CD14-positive monocyte (primary cell): Measurements from ENCODE around the gene PON2. TPM values are rescaled to one million over a fixed set of nuclear protein-coding genes. Genes with fewer than 3 reads are reported as not detected.

Source experiments
- DNase-seq, 3 donors: peaks; one replicate each; pipeline ENCODE4 v3.0.0-alpha.2; 2011 to 2022
- H2AFZ ChIP-seq: 2 replicates; pipeline ENCODE4 v1.6.0; 2012; ENCODE audit warnings: mild to moderate bottlenecking, low read depth, low read length, inconsistent platforms; ENCODE audit not compliant: insufficient read depth, poor library complexity, severe bottlenecking
- H3K27ac ChIP-seq, 2 donors: 1 replicate in 1 of 2; 2 replicates in 1 of 2; pipeline ENCODE4 v1.5.1; 2012 to 2013; ENCODE audit warnings: low read length in 2 of 2, control low read depth in 1 of 2, inconsistent platforms in 1 of 2, low read depth in 1 of 2, mild to moderate bottlenecking in 1 of 2
- H3K27me3 ChIP-seq, 2 donors: one replicate each; pipeline versions ENCODE4 v1.6.0 to v1.6.1; 2011 to 2013; ENCODE audit warnings: low read length in 2 of 2; ENCODE audit not compliant: control insufficient read depth in 2 of 2, insufficient read depth in 2 of 2
- H3K36me3 ChIP-seq, 2 donors: replicated peaks in 1 of 2; 1 replicate in 1 of 2; 2 replicates in 1 of 2; pipeline versions ENCODE4 v1.5.1 to v1.6.1; 2012 to 2013; ENCODE audit warnings: low read length in 2 of 2, control low read depth in 1 of 2, inconsistent platforms in 1 of 2, mild to moderate bottlenecking in 1 of 2; ENCODE audit not compliant: insufficient read depth in 2 of 2, control insufficient read depth in 1 of 2
- H3K4me1 ChIP-seq, 2 donors: 1 replicate in 1 of 2; 2 replicates in 1 of 2; pipeline versions ENCODE4 v1.5.1 to v1.6.1; 2012 to 2013; ENCODE audit warnings: low read length in 2 of 2, control low read depth in 1 of 2, inconsistent platforms in 1 of 2, mild to moderate bottlenecking in 1 of 2, moderate library complexity in 1 of 2; ENCODE audit not compliant: insufficient read depth in 2 of 2, control insufficient read depth in 1 of 2
- H3K4me2 ChIP-seq: replicated peaks from 2 replicates; pipeline ENCODE3; 2012; ENCODE audit warnings: low read length, moderate library complexity, mild to moderate bottlenecking; ENCODE audit not compliant: poor library complexity, severe bottlenecking; ENCODE audit errors: extremely low read depth
- H3K4me3 ChIP-seq, 3 experiments: fragments of 200-600 bp in 1 of 3; sonication (generic) in 1 of 3; replicated peaks in 1 of 3; 1 replicate in 2 of 3; 2 replicates in 1 of 3; pipeline ENCODE4 v1.5.1; 2011 to 2013; ENCODE audit warnings: low read length in 3 of 3, mild to moderate bottlenecking in 3 of 3, control low read depth in 2 of 3, low read depth in 2 of 3, inconsistent platforms in 1 of 3, moderate library complexity in 1 of 3
- H3K79me2 ChIP-seq: 2 replicates; pipeline ENCODE4 v1.6.0; 2012; ENCODE audit warnings: mild to moderate bottlenecking, control low read depth, inconsistent platforms, low read length, moderate library complexity; ENCODE audit not compliant: insufficient read depth
- H3K9ac ChIP-seq: 2 replicates; pipeline ENCODE4 v1.6.0; 2017; ENCODE audit warnings: low read length, mild to moderate bottlenecking; ENCODE audit not compliant: insufficient read depth, poor library complexity, severe bottlenecking
- H3K9me3 ChIP-seq, 2 donors: replicated peaks in 1 of 2; 1 replicate in 1 of 2; 2 replicates in 1 of 2; pipeline versions ENCODE4 v1.5.1 to v1.6.1; 2012 to 2013; ENCODE audit warnings: low read length in 2 of 2, control low read depth in 1 of 2; ENCODE audit not compliant: control insufficient read depth in 1 of 2, insufficient read depth in 1 of 2
- H4K20me1 ChIP-seq: 2 replicates; pipeline ENCODE4 v1.6.0; 2012; ENCODE audit warnings: mild to moderate bottlenecking, low read length, control low read depth, moderate library complexity; ENCODE audit not compliant: insufficient read depth
- H3K27ac Mint-ChIP-seq, 7 donors: one replicate each; pipeline ENCODE4 v1.8.0; 2020; ENCODE audit warnings: mild to moderate bottlenecking in 7 of 7, mixed read lengths in 7 of 7, moderate library complexity in 6 of 7, inconsistent platforms in 2 of 7
- H3K27me3 Mint-ChIP-seq, 3 donors: one replicate each; pipeline ENCODE4 v1.8.0; 2021 to 2022; ENCODE audit warnings: low read depth in 3 of 3, mild to moderate bottlenecking in 3 of 3, mixed read lengths in 3 of 3, moderate library complexity in 3 of 3, inconsistent platforms in 1 of 3
- H3K36me3 Mint-ChIP-seq, 2 donors: one replicate each; pipeline ENCODE4 v1.8.0; 2020; ENCODE audit warnings: mixed read lengths in 2 of 2, inconsistent platforms in 1 of 2, mild to moderate bottlenecking in 1 of 2
- H3K4me1 Mint-ChIP-seq: one replicate; pipeline ENCODE4 v1.8.0; 2020; ENCODE audit warnings: mild to moderate bottlenecking, mixed read lengths
- H3K4me3 Mint-ChIP-seq, 2 donors: one replicate each; pipeline ENCODE4 v1.8.0; 2020; ENCODE audit warnings: mild to moderate bottlenecking in 2 of 2, mixed read lengths in 2 of 2, moderate library complexity in 1 of 2
- H3K9me3 Mint-ChIP-seq, 7 donors: one replicate each; pipeline ENCODE4 v1.8.0; 2020 to 2022; ENCODE audit warnings: mixed read lengths in 7 of 7, mild to moderate bottlenecking in 6 of 7, moderate library complexity in 6 of 7, inconsistent platforms in 2 of 7
- WGBS: methylation state at CpG from one replicate; pipeline ENCODE4 v1.1.5; 2013; ENCODE audit warnings: missing lambda C conversion rate; ENCODE audit not compliant: insufficient coverage; 5-methylcytosine and 5-hydroxymethylcytosine counted together
- intact Hi-C, 2 donors: fragments of 100-400 bp; cut with micrococcal nuclease; formaldehyde crosslinking; loops; one replicate each; pipeline versions ENCODE4 v1.15.0 to v1.15.1; 2023
- polyA plus RNA-seq, 3 donors: library from polyadenylated mRNA; depleted of rRNA in 1 of 3; unstranded in 2 of 3; stranded (reverse) in 1 of 3; fragments of 300-500 nt in 2 of 3; fragments of >200 nt in 1 of 3; fragmentation: Illumina TruSeq in 2 of 3; gene quantifications; 1 replicate in 2 of 3; 2 replicates in 1 of 3; pipeline ENCODE4 v1.2.3, GENCODE V29; 2012 to 2021
- TF ChIP-seq, protein P1 (sequence below): fragments of 200-600 bp; IDR thresholded peaks from one replicate; pipeline ENCODE4 v1.8.0; 2022; ENCODE audit warnings: antibody characterized with exemption, mild to moderate bottlenecking

Gene PON2
- polyA plus RNA-seq, 3 donors: 11.5 to 14.7 (median 14.4) TPM

DNA sequence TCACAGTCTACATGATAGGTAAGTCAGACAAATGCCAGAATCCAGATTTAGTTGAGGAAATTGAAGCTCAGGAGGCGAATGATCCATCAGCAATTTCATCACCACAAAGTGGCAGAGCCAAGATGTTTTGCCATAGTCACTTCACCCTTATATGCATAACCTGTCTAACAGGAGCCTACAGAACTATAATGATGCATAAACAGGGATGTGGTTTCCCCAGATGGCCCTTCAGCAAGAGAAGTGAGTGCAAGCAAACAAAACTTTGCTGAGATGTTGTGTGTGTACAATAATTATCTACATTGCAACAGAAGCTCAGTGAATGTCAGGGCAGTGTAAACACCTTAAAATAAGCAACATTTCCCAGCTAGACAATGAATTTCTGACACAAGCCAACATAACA is 67.2 kb downstream of the PON2 start:
- Mint-ChIP-seq H3K27me3 (peaks cover 0 to 4% (median 0%) of the 10 kb centered on the region in 3 donors), H3K36me3 (no peaks in the 10 kb centered on the region), H3K4me1 (no peaks in the 10 kb centered on the region), H3K27ac (no peak overlapping the region), H3K9me3 (peaks cover 0 to 2% (median 0%) of the 10 kb centered on the region in 7 donors), H3K4me3 (no peak overlapping the region)
- Histone ChIP-seq H3K4me2 (no peak overlapping the region), H3K4me3 (no peak overlapping the region), H3K4me1 (no peaks in the 10 kb centered on the region), H3K36me3 (no peaks in the 10 kb centered on the region), H3K9me3 (no peaks in the 10 kb centered on the region), H3K27ac (no peak overlapping the region), H3K79me2 (no peaks in the 10 kb centered on the region), H3K27me3 (no peaks in the 10 kb centered on the region), H2AFZ (no peak overlapping the region), H4K20me1 (no peaks in the 10 kb centered on the region), H3K9ac (no peak overlapping the region)
- no peak for DNase-seq
- WGBS: no CpG with 5 or more reads among the region's 1 CpG
- TF ChIP-seq, protein P1, sequence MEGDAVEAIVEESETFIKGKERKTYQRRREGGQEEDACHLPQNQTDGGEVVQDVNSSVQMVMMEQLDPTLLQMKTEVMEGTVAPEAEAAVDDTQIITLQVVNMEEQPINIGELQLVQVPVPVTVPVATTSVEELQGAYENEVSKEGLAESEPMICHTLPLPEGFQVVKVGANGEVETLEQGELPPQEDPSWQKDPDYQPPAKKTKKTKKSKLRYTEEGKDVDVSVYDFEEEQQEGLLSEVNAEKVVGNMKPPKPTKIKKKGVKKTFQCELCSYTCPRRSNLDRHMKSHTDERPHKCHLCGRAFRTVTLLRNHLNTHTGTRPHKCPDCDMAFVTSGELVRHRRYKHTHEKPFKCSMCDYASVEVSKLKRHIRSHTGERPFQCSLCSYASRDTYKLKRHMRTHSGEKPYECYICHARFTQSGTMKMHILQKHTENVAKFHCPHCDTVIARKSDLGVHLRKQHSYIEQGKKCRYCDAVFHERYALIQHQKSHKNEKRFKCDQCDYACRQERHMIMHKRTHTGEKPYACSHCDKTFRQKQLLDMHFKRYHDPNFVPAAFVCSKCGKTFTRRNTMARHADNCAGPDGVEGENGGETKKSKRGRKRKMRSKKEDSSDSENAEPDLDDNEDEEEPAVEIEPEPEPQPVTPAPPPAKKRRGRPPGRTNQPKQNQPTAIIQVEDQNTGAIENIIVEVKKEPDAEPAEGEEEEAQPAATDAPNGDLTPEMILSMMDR: no peak
- intact Hi-C loops: no loop called here

DNA sequence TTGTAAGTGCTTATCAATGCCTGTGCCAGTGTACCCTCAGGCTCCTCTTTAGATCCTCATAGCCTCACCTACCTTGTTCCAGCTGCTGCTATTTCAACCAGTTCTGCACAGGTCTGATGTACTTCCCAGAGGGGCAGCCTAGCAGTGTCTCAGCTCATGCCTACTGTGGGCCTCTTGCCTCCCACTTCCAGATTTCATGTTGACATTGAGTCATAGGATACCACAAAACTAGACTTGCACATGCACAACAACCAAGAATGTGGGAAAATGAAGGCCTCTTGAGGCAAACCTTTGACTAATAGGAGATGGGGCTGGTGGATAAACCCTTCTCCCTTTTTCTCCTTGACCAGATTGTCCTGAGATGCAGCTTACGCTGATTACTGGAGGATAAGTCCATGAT is 69.7 kb downstream of the PON2 start:
- H3K9ac ChIP-seq: no peak overlapping the region
- DNase-seq: no peak
- no peaks in the 10 kb centered on the region for H3K27me3 ChIP-seq
- peaks cover 0 to 4% (median 0%) of the 10 kb centered on the region in 3 donors for H3K27me3 Mint-ChIP-seq
- H3K4me2 ChIP-seq: no peak overlapping the region
- TF ChIP-seq, protein P1: no peak
- H3K79me2 ChIP-seq: no peaks in the 10 kb centered on the region
- 100% methylated on average over 1 of the region's 1 CpG for WGBS
- no peak overlapping the region for H3K27ac Mint-ChIP-seq
- no peaks in the 10 kb centered on the region for H4K20me1 ChIP-seq
- no peaks in the 10 kb centered on the region for H3K4me1 Mint-ChIP-seq
- peaks cover 0 to 2% (median 0%) of the 10 kb centered on the region in 7 donors for H3K9me3 Mint-ChIP-seq
- no peaks in the 10 kb centered on the region for H3K36me3 ChIP-seq
- H3K36me3 Mint-ChIP-seq: no peaks in the 10 kb centered on the region
- no peaks in the 10 kb centered on the region for H3K9me3 ChIP-seq
- no peak overlapping the region for H2AFZ ChIP-seq
- no peak overlapping the region for H3K4me3 Mint-ChIP-seq
- no peaks in the 10 kb centered on the region for H3K4me1 ChIP-seq
- no peak overlapping the region for H3K27ac ChIP-seq
- no peak overlapping the region for H3K4me3 ChIP-seq
- intact Hi-C loops: no loop called here
